GM18508 (cell line): ENCODE results near the gene TLE5.

ENCODE experiments used
- ATAC-seq: cut with Tn5 transposase; IDR thresholded peaks from one replicate; pipeline ENCODE4 v1.9.1; 2021; ENCODE audit warnings: moderate number of reproducible peaks; ENCODE audit not compliant: insufficient read depth, unreplicated experiment

TLE5 gene

GRCh38 chr19:3005345-3005744, 57.0 kb downstream of the TLE5 start:
- ATAC-seq, result no peak

- no peak for ATAC-seq
Measured at GRCh38 chr19:3004522-3004921, 57.8 kb downstream of the TLE5 start.

DNA sequence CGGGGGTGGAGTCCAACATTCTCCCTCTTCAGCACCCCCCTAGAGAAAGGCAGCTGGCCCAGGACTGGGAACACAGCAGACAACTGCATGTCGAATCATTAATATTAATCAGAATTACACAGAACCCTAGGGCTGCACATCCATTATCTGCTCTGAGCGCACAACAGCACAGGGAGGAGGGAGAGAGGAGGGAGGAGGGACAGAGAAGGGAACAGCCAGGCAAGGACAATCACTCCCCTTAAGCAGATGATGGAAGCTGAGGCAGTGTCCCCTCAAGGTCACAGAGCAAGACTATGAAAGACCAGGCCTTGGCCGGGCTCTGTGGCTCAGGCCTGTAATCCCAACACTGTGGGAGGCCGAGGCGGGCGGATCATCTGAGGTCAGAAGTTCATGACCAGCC, 59.2 kb downstream of the TLE5 start:
- ATAC-seq, result no peak
